ENCODE data around the gene UROC1. TPM values are rescaled to one million over a fixed set of nuclear protein-coding genes. Genes with fewer than 3 reads are reported as not detected.

Gene UROC1
- total and polyA plus RNA-seq, 2 of the 4 experiments (the other 2 are of a cell fraction) = not detected

DNA sequence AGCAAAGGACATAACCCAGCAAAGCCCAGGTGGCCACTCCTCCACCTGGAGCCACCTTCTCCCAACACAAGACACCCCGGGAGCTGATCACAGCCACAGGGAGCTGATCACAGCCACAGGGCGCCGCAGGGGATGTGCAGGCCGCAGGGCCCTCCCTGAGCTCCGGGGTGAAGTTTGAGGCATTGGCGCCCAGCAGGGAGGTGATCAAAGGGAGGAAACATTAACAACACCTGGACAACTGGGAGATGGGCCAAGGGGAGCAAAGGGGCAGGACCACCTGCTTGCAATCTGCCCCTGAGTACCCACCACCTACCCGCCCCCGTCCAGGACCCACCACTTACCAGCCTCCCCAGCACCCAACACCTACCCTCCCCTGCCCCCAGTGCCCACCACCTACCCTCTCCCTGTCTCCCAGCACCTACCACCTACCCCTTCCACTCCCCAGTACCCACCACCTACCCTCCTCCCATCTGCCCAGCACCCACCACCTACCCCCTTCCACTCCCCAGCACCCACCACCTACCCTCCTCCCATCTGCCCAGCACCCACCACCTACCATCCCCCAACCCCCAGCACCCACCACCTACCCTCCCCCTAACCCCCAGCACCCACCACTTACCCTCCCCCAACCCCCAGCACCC is 2.4 kb downstream of the UROC1 start:
- Histone ChIP-seq H2AK5ac (ENCODE audit: low read depth, low read length) (no peak overlapping the region), H2BK20ac (ENCODE audit: low read depth, low read length) (no peak overlapping the region), H3K9me1 (ENCODE audit: insufficient read depth, low read length) (no peaks in the 10 kb centered on the region), H3K4me3 (ENCODE audit: insufficient read depth, low read depth, low read length) (no peak overlapping the region), H4K20me1 (ENCODE audit: insufficient read depth, low read length) (no peaks in the 10 kb centered on the region), H3K18ac (ENCODE audit: low read depth, low read length) (no peak overlapping the region), H4K8ac (ENCODE audit: low read depth in 2 of 2, low read length in 2 of 2) (no peak overlapping the region), H3K27ac (ENCODE audit: insufficient read depth, low read length) (no peak overlapping the region), H3K9ac (ENCODE audit: low read depth, low read length) (no peak overlapping the region), H3K79me1 (ENCODE audit: low read depth in 1 of 2, low read length in 2 of 2) (no peaks in the 10 kb centered on the region), H2AK9ac (replicated peaks; ENCODE audit: low read depth, low read length, poor library complexity) (no peak overlapping the region), H3K56ac (ENCODE audit: extremely low read depth, insufficient read depth, low read length) (no peak overlapping the region), H3K4me2 (ENCODE audit: low read depth, low read length) (no peak overlapping the region), H2BK15ac (ENCODE audit: low read depth, low read length) (no peak overlapping the region), H4K5ac (ENCODE audit: low read depth, low read length) (no peak overlapping the region), H3K9me3 (ENCODE audit: control insufficient read depth, insufficient read depth, low read length) (no peaks in the 10 kb centered on the region), H3K27me3 (ENCODE audit: control insufficient read depth, insufficient read depth, low read length) (peaks cover 41% of the 10 kb centered on the region), H4K91ac (ENCODE audit: insufficient read depth, low read depth, low read length) (no peak overlapping the region), H2AFZ (replicated peaks; ENCODE audit: low read length, poor library complexity) (peak overlapping the region; percentile 58), H3K4ac (ENCODE audit: low read depth, low read length) (no peak overlapping the region), H3K4me1 (ENCODE audit: control insufficient read depth, insufficient read depth, low read length) (no peaks in the 10 kb centered on the region), H3K14ac (replicated peaks; ENCODE audit: low read depth, low read length) (no peak overlapping the region), H3K23ac (ENCODE audit: low read depth, low read length) (no peak overlapping the region), H2BK120ac (ENCODE audit: low read depth, low read length) (no peak overlapping the region), H2BK5ac (ENCODE audit: low read depth, low read length, poor library complexity, severe bottlenecking) (no peak overlapping the region), H3K36me3 (ENCODE audit: control insufficient read depth, insufficient read depth, low read length) (no peaks in the 10 kb centered on the region)
- intact Hi-C loops (cut with micrococcal nuclease) (no loop called here), dilution Hi-C loops (cut with HindIII; ENCODE audit: low sequenced_read_pairs, unreplicated experiment) (no loop called here), in situ Hi-C loops (cut with MboI; ENCODE audit: low sequenced_read_pairs) (no loop called here)
- WGBS, 2 experiments (ENCODE audit: extremely low coverage in 2 of 2, insufficient read length in 1 of 2) = 58% methylated on average over 2 of the region's 8 CpGs; no CpG with 5 or more reads in 1 of the 2 experiments
- ChIA-PET CTCF (no interaction called here), POLR2A (ENCODE audit: unreplicated experiment) (no interaction called here)
- no TSS peak for BruUV-seq (replicated peaks)
- TF ChIP-seq RFX5 (IDR thresholded peaks at IDR 0.05; ENCODE audit: low read depth, low read length) (no peak), BHLHE40 (IDR thresholded peaks at IDR 0.05; ENCODE audit: low read depth, low read length) (no peak), CHD1 (IDR thresholded peaks at IDR 0.05; ENCODE audit: low read depth, low read length) (no peak), MAFK (IDR thresholded peaks at IDR 0.05; ENCODE audit: low read depth, low read length) (no peak), NFE2L2 (IDR thresholded peaks at IDR 0.05; ENCODE audit: low read depth, low read length) (no peak), POLR2A (IDR thresholded peaks at IDR 0.05; ENCODE audit: low read depth, low read length) (no peak), FOS (IDR thresholded peaks at IDR 0.05; ENCODE audit: low read depth, low read length) (no peak), RAD21 (IDR thresholded peaks at IDR 0.05; ENCODE audit: low read length) (no peak), MAZ (IDR thresholded peaks at IDR 0.05; ENCODE audit: borderline replicate concordance, low read depth, low read length) (no peak)
- TF ChIP-seq, protein P1, sequence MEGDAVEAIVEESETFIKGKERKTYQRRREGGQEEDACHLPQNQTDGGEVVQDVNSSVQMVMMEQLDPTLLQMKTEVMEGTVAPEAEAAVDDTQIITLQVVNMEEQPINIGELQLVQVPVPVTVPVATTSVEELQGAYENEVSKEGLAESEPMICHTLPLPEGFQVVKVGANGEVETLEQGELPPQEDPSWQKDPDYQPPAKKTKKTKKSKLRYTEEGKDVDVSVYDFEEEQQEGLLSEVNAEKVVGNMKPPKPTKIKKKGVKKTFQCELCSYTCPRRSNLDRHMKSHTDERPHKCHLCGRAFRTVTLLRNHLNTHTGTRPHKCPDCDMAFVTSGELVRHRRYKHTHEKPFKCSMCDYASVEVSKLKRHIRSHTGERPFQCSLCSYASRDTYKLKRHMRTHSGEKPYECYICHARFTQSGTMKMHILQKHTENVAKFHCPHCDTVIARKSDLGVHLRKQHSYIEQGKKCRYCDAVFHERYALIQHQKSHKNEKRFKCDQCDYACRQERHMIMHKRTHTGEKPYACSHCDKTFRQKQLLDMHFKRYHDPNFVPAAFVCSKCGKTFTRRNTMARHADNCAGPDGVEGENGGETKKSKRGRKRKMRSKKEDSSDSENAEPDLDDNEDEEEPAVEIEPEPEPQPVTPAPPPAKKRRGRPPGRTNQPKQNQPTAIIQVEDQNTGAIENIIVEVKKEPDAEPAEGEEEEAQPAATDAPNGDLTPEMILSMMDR (conservative IDR thresholded peaks at IDR 0.05; ENCODE audit: low read depth, low read length) = no peak
- TF ChIP-seq, protein P2, sequence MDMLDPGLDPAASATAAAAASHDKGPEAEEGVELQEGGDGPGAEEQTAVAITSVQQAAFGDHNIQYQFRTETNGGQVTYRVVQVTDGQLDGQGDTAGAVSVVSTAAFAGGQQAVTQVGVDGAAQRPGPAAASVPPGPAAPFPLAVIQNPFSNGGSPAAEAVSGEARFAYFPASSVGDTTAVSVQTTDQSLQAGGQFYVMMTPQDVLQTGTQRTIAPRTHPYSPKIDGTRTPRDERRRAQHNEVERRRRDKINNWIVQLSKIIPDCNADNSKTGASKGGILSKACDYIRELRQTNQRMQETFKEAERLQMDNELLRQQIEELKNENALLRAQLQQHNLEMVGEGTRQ (IDR thresholded peaks at IDR 0.05; ENCODE audit: low read depth, low read length) = no peak
- ATAC-seq (ENCODE audit: low read depth) (no peak), DNase-seq (no peak)
